H7 (cell line): Measurements from ENCODE around the gene REEP2. TPM values are rescaled to one million over a fixed set of nuclear protein-coding genes. Genes with fewer than 3 reads are reported as not detected.

Experiments used
- DNase-seq: peaks from one replicate; pipeline ENCODE4 v3.0.0; 2012
- H3K27me3 ChIP-seq: 2 replicates; pipeline ENCODE4 v1.6.0; 2011; ENCODE audit warnings: mild to moderate bottlenecking, low read length; ENCODE audit not compliant: control insufficient read depth, insufficient read depth
- H3K36me3 ChIP-seq: replicated peaks from 2 replicates; pipeline ENCODE4 v1.5.1; 2011; ENCODE audit warnings: low read length; ENCODE audit not compliant: control insufficient read depth, insufficient read depth
- H3K4me3 ChIP-seq: 2 replicates; pipeline ENCODE4 v1.5.1; 2011; ENCODE audit warnings: low read depth, mild to moderate bottlenecking, control low read depth, low read length, moderate library complexity; ENCODE audit not compliant: insufficient read depth
- total RNA-seq: library from RNA; depleted of rRNA; stranded (reverse); fragments of >200 nt; shearing (Covaris generic); gene quantifications from 2 replicates; pipeline ENCODE4 v1.2.3, GENCODE V29; 2014

The REEP2 gene
- total RNA-seq, 1 experiment from 2014 or later = 20.3 TPM

DNA sequence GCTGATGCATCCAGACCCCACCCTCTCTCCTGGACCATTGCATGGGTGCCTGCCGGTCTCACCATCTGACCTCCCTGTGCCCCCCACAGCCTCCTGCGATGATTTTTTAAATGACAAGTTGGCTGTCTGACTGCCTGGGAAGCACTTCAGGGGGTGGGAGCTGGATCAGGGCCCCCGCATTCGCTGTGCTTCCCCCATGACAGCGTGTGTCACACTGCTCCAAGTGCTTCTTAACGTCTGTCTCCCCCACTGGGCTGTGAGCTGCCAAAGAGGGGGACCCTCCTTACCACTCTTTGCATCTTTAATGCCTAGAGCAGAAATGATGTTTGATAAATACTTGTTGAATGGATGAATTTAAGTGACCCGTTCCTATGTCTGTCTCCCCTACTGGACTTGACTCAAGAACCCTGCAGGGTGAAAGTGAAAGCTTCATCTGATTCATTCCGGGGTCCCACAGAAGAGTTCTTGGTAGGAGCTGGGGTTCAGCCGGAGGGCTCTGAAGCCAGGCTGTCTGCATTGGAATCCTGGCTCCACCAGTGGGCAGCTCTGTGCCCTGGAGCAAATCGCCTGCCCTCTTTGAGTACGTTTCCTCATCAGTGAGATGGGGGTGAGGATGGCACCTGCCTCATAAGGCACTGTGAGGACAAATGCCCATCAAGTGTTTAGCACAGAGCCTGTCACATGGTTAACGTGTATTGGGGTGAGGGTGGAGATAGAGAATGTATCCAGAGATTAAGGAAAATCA is 18.8 kb downstream of the REEP2 start:
- H3K27me3 ChIP-seq = no peaks in the 10 kb centered on the region
- H3K36me3 ChIP-seq = no peaks in the 10 kb centered on the region
- peak; percentile 53 for DNase-seq
- no peak overlapping the region for H3K4me3 ChIP-seq

DNA sequence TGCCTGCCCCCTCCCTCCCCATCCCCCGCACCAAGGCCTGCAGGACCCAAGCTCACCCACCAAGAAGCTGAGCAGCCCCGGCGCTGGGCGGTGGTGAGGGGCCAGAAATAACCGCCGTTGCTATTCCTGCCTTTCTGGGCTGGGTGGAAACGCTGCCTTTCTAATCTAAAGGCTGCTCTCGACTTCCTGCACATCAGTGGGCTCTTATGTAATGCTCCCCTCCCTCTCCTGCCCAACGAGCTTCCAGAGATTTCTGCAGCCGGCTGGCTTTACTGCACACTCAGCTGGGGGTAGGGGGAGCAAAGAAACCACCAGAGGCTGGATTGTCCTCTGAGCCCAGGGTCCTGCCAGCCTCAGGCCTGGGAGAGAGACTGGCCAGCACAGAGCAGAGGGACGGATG is 19.5 kb downstream of the REEP2 start:
- no peak overlapping the region for H3K4me3 ChIP-seq
- no peaks in the 10 kb centered on the region for H3K27me3 ChIP-seq
- H3K36me3 ChIP-seq = no peaks in the 10 kb centered on the region
- DNase-seq = no peak

DNA sequence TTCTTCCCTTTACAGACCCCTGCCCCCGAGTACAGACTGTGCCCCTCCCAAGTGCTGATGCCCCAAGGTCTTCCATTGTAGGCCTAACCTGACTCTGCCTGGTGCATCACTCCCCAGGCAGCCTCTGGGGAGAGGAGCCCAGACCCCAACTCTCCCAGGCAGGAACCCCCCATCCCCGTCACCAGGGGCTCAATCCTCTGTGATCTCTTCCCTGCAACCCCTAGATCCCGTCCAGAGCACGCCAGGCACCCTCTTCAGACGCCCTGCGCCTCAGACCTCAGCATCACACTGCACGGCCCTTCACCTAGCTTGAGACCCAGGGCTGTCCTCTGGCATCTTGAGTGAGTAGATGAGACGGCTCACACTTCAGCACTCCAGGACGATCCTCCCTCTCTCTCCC is 20.0 kb downstream of the REEP2 start:
- Histone ChIP-seq H3K36me3 (no peaks in the 10 kb centered on the region), H3K4me3 (no peak overlapping the region), H3K27me3 (no peaks in the 10 kb centered on the region)
- peak; percentile 42 for DNase-seq

DNA sequence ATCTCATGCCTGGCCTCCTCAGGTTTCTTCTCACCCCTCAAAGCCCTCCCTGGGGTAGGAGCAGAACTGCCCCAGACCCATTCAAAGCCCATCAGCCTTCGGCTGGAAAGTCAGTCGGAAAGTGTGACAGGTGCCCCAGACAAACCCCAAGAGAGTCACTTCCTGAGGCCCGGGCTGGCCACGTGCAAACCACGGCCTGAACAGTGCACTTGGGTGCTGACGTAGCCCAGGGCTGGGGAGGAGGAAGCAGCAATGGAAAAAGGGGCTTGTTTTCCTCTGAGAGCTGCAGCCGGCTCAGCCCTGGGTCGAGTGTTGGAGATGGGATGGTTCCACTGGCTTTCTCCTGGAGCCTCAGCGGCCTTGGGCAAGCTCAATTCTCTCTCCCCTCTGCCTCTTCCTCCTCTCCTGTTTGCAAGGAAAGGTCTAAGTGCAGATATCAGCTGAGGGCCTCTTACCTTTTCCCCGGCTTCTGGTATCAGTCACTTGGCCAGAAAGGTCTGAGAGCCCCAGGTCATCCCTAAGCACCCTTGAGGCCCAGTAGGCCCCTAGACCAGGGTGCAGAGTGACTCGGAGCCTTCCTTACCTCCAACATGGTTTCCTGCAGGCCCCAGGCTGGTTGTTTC is 20.6 kb downstream of the REEP2 start:
- Histone ChIP-seq H3K36me3 (no peaks in the 10 kb centered on the region), H3K4me3 (no peak overlapping the region), H3K27me3 (no peaks in the 10 kb centered on the region)
- no peak for DNase-seq

DNA sequence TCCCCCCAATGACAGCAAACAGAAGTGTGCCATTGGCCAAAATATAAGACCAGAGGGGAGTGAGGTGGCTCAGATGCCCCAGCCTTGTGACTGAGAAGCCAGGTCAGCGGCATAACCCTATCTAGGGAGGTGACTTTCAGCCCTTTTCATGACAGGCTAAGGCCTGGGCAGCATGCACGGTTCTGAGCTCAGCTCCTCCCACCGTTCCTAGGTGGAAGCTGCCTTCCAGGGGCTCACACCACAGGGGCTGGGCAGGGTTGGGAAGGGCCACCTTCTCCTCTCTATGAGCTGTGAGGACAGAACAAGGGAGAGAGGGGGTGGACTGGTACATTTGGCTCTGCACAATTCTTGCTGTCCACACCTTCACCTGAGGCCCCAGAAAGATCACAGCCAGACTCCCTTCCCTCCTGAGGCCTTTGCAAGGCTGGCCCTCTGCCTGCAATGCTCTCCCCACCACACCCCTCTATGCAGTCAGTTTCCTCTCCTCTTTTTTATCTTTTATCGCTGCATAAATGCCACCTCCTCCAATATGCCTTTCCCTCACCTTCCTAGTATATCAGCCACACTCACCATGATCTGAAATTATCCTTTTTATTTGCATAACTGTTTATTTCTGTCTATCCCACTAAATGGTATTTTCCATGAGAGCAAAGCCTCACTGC is 21.3 kb downstream of the REEP2 start:
- H3K4me3 ChIP-seq = no peak overlapping the region
- H3K27me3 ChIP-seq = no peaks in the 10 kb centered on the region
- DNase-seq = no peak
- H3K36me3 ChIP-seq = no peaks in the 10 kb centered on the region

DNA sequence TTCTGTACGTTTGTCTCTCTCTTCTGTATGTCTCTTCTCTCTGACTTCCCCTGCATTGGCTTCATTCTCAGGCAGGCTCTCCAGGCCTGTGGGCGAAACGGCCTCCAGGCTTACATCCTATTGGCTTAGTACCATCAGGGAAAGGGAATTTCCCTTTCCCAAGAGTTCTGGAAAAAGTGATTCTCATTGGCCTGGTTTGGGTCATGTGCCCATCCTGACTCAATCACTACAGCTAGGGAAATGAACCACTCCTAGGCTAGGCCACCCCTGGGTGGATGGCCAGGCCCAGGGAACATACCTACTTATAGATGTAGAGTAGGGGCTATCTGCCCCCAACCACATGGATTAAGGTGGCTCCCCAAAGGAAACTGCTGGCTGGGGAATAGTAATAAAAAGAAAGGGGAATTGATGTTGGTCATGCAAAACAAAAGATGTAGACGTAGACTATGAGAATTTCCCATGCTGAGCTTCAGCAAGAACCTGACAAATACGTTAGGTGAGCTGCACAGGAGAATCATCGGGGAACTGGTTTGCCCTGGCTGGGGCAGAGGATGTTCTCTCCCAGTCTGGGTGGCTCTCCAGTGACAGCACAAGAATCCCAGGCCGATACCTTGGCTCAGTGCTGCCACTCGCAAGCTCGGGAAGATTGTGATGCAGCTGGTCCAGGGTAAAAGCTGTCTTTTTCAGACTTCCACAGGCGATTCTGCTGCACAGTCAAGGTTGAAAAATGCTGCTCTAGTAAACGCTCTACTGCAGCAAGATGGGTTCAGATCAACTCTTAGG is 22.7 kb downstream of the REEP2 start:
- Histone ChIP-seq H3K27me3 (peaks cover 11% of the 10 kb centered on the region), H3K36me3 (no peaks in the 10 kb centered on the region), H3K4me3 (no peak overlapping the region)
- DNase-seq = peak; percentile 69

DNA sequence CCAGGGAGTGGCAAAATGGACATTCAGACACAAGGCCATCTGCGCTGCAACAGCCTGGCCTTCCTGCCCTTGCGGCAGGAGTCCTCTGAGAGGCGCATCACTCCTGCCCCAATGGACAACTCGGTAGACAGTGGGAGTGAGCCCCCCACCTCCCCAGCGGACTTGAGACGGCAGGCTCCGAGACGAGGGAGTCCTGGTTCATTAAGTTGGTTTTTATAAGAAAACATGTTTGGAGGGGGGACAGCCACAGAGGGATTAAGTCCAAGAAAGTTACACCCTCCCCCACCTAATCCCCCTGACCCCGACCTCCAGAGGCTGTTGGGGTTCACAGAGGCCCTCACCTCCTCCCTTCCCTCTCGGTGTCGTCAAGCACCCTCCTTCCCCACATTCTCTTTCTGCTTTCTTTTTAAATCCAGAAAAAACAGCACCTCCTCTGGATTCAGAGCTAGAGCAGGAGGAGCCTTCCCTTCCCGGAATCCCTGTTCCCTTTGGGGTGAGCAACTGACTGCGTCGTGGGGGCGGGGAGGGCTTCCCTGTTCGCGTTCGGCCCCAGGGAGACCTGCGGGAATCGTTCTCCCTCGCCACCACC is 24.7 kb downstream of the REEP2 start:
- H3K27me3 ChIP-seq = peaks cover 24% of the 10 kb centered on the region
- no peaks in the 10 kb centered on the region; the same call in 1 of the 2 replicates for H3K36me3 ChIP-seq
- no peak for DNase-seq
- H3K4me3 ChIP-seq = peak overlapping the region; percentile 64

DNA sequence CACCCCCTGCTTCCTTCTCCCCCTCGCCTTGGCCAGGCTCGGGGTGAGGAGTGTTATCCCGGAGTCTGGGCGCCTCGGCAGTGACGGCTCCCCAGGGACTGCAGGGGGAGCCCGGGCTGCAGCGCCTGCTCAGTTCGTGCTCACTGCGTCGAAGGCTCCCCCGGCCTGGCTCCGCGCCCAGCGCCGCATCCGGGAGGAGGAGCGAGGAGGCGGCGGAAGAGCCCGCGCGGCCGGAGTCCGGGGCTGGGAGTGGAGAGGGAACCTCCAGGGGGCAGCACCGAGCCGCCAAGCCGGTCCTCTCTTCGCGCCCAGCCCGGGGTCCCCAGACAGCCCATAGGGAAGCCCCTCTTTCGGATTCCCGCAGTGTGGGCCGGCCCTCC is 25.1 kb downstream of the REEP2 start:
- peak; percentile 98 for DNase-seq

DNA sequence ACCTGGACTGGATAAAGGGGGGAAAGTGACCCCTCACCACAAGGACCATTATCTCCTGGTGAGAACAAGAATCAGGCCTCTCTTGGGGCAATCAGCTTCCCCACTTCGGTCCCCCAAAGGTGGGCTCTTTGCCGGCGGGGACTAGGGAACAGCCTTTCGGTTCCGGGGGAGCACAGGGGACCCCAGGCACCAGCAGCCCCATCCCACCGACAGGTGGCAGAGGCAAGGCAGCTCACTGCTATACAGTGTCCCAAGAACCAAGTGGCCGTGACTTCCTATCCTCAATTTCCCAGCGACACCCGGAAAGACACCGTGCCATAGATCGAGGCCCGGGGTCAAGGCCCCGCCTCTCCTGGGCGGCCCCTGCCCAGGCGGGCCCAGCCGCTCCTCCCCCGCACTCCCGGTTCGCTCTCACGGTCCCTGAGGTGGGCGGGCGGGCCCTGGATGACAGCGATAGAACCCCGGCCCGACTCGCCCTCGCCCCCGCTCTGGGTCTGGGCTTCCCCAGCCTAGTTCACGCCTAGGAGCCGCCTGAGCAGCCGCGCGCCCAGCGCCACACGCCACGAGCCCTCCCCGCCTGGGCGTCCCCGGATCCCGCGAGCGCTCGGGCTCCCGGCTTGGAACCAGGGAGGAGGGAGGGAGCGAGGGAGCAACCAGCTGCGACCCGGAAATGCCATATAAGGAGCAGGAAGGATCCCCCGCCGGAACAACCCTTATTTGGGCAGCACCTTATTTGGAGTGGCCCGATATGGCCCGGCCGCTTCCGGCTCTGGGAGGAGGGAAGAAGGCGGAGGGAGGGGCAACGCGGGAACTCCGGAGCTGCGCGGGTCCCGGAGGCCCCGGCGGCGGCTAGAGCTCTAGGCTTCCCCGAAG is 25.8 kb downstream of the REEP2 start:
- Histone ChIP-seq H3K4me3 (peak overlapping the region; percentile 64), H3K27me3 (peaks cover 24% of the 10 kb centered on the region), H3K36me3 (no peaks in the 10 kb centered on the region; the same call in 1 of the 2 replicates)
- DNase-seq = peak; percentile 97

More for the DNA sequence above, 25.1 kb downstream of the REEP2 start:
- Histone ChIP-seq H3K27me3 (peaks cover 24% of the 10 kb centered on the region), H3K36me3 (no peaks in the 10 kb centered on the region; the same call in 1 of the 2 replicates), H3K4me3 (peak overlapping the region; percentile 64)

DNA sequence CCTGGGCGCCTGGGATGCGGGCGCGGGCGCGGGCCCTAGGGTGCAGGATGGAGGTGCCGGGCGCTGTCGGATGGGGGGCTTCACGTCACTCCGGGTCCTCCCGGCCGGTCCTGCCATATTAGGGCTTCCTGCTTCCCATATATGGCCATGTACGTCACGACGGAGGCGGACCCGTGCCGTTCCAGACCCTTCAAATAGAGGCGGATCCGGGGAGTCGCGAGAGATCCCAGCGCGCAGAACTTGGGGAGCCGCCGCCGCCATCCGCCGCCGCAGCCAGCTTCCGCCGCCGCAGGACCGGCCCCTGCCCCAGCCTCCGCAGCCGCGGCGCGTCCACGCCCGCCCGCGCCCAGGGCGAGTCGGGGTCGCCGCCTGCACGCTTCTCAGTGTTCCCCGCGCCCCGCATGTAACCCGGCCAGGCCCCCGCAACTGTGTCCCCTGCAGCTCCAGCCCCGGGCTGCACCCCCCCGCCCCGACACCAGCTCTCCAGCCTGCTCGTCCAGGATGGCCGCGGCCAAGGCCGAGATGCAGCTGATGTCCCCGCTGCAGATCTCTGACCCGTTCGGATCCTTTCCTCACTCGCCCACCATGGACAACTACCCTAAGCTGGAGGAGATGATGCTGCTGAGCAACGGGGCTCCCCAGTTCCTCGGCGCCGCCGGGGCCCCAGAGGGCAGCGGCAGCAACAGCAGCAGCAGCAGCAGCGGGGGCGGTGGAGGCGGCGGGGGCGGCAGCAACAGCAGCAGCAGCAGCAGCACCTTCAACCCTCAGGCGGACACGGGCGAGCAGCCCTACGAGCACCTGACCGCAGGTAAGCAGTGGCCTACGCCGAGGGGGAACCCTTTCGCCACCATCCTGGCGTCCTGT is 26.6 kb downstream of the REEP2 start, which contains the start of gene EGR1:
Gene EGR1 (plus strand): TSS at position 219 of the 864 bp plus-strand sequence. CDS start 283 bp downstream, at position 502.
- peaks cover 24% of the 10 kb centered on the region for H3K27me3 ChIP-seq

DNA sequence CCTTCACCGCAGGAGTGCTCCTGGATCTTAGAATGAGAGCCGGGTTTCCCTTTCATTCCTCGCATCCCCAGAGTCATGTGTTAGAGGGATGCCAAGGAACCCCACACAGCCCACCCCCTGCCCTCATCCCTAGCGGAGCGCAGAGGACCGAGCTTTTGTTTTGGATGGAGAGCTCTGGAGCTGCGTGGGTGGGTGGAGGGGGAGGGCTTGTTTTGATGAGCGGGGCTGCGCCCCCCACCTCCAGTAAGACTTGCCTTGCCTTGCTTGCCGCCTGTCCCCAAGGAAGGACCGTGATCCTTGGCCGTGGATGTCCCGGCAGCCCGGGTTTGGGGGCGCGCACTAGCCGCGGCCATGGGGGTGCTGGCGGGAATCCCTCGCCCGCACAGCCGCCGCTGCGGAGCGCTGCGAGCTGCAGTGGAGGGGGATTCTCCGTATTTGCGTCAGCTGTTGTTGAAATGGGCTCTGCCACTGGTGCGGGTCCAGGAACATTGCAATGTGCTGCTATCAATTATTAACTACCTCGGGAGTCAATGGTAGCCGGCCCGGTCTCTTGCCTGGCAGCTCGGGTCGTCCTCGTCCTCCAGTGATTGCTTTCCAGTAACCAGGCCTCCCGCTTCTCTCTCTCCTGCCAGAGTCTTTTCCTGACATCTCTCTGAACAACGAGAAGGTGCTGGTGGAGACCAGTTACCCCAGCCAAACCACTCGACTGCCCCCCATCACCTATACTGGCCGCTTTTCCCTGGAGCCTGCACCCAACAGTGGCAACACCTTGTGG is 27.5 kb downstream of the REEP2 start:
- DNase-seq = peak; percentile 73

More for the DNA sequence above, 26.6 kb downstream of the REEP2 start, which contains the start of gene EGR1:
- Histone ChIP-seq H3K36me3 (no peaks in the 10 kb centered on the region; the same call in 1 of the 2 replicates), H3K4me3 (peak within 1 kb of the TSS; percentile 64)
- peak; percentile 96 for DNase-seq

More for the DNA sequence above, 27.5 kb downstream of the REEP2 start:
- no peaks in the 10 kb centered on the region; the same call in 1 of the 2 replicates for H3K36me3 ChIP-seq
- peak overlapping the region; percentile 64 for H3K4me3 ChIP-seq
- H3K27me3 ChIP-seq = peaks cover 24% of the 10 kb centered on the region
